HepG2 (cell line): ENCODE measurements around the gene COMMD7. TPM values are rescaled to one million over a fixed set of nuclear protein-coding genes. Genes with fewer than 3 reads are reported as not detected.
A peak's percentile ranks its signal among the peaks of the same experiment; 100 is the strongest.

Experiments used
- ATAC-seq: fragments of 200-7000 bp; cut with Tn5 transposase; 3 replicates; pipeline ENCODE4 v1.9.1; 2020; ENCODE audit warnings: mild to moderate bottlenecking, moderate library complexity
- BruUV-seq: library from RNA; stranded (reverse); fragments of 400-500 nt; replicated peaks from 2 replicates; lab custom pipeline; 2021; lab: Mats Ljungman, UMichigan
- CTCF ChIA-PET: fragments of 300-600 bp; formaldehyde crosslinking; extraction: SDS; loops from one replicate; lab custom pipeline; 2021; ENCODE audit warnings: low total read pairs, inconsistent platforms, low intra/inter-chr PET ratio; lab: Yijun Ruan, JAX
- POLR2A ChIA-PET: fragments of 350-600 bp; sonication (Branson Sonifier 250); formaldehyde crosslinking; loops from one replicate; lab custom pipeline; 2020; ENCODE audit warnings: antibody characterized with exemption, inconsistent platforms; lab: Yijun Ruan, JAX
- DNase-seq: peaks from one replicate; pipeline ENCODE4 v3.0.0-alpha.2; 2015; ENCODE audit warnings: low spot score
- FAIRE-seq: peaks from 3 replicates; lab custom pipeline; 2011; peaks lifted over from hg19 to GRCh38; lab: Jason Lieb, UNC
- H2AFZ ChIP-seq: one replicate; pipeline ENCODE4 v1.6.1; 2011; ENCODE audit warnings: low read length, inconsistent platforms
- H3K27ac ChIP-seq: fragments of 300-600 bp; 3 replicates; pipeline ENCODE4 v1.8.0; 2011; ENCODE audit warnings: mixed run types, mild to moderate bottlenecking, mixed read lengths, low read length, inconsistent platforms; ENCODE audit not compliant: insufficient read depth; ENCODE audit errors: extremely low read length
- H3K27me3 ChIP-seq, 2 experiments: fragments of 200-600 bp in 1 of 2; 2 replicates in 1 of 2; 3 replicates in 1 of 2; pipeline versions ENCODE4 v1.6.0 to v1.8.0; 2011; ENCODE audit warnings: low read length in 2 of 2, mild to moderate bottlenecking in 2 of 2, moderate library complexity in 2 of 2, inconsistent platforms in 1 of 2; ENCODE audit not compliant: insufficient read depth in 2 of 2, control insufficient read depth in 1 of 2
- H3K36me3 ChIP-seq, 2 experiments: fragments of 200-600 bp in 1 of 2; replicated peaks in 1 of 2; 2 replicates in 1 of 2; 3 replicates in 1 of 2; pipeline versions ENCODE4 v1.5.1 to v1.8.0; 2011; ENCODE audit warnings: low read length in 2 of 2, inconsistent platforms in 1 of 2; ENCODE audit not compliant: insufficient read depth in 2 of 2, control insufficient read depth in 1 of 2
- H3K4me1 ChIP-seq: 2 replicates; pipeline ENCODE4 v1.5.1; 2012; ENCODE audit warnings: low read length, inconsistent platforms; ENCODE audit not compliant: insufficient read depth
- H3K4me2 ChIP-seq: 2 replicates; pipeline ENCODE4 v1.6.0; 2011; ENCODE audit warnings: low read depth, low read length, inconsistent platforms
- H3K4me3 ChIP-seq, 3 experiments: fragments of 200-600 bp in 1 of 3; sonication (generic), shearing (Covaris generic) in 1 of 3; replicated peaks in 1 of 3; 2 replicates each; pipeline ENCODE4 v1.5.1; 2011 to 2016; ENCODE audit warnings: low read length in 3 of 3, inconsistent platforms in 2 of 3, low read depth in 2 of 3, mild to moderate bottlenecking in 2 of 3, control low read depth in 1 of 3, mixed read lengths in 1 of 3; ENCODE audit not compliant: insufficient read depth in 1 of 3
- H3K79me2 ChIP-seq: one replicate; pipeline ENCODE4 v1.6.1; 2011; ENCODE audit warnings: low read length, inconsistent platforms; ENCODE audit not compliant: insufficient read depth
- H3K9ac ChIP-seq: 2 replicates; pipeline ENCODE4 v1.6.0; 2011; ENCODE audit warnings: mild to moderate bottlenecking, low read depth, low read length, inconsistent platforms; ENCODE audit not compliant: insufficient read depth
- H3K9me3 ChIP-seq: 2 replicates; pipeline ENCODE4 v1.5.1; 2012; ENCODE audit warnings: mild to moderate bottlenecking, low read length
- H4K20me1 ChIP-seq: 2 replicates; pipeline ENCODE4 v1.6.0; 2011; ENCODE audit warnings: inconsistent platforms, mild to moderate bottlenecking, low read length, moderate library complexity; ENCODE audit not compliant: insufficient read depth
- ELF4 ChIP-seq: sonication (generic); formaldehyde crosslinking; IDR thresholded peaks from 2 replicates; pipeline ENCODE4 v1.5.0; 2020; ENCODE audit warnings: missing genetic modification reagents, mild to moderate bottlenecking, moderate library complexity, borderline replicate concordance
- HIVEP1 ChIP-seq: sonication (generic); formaldehyde crosslinking; IDR thresholded peaks from 2 replicates; pipeline ENCODE4 v1.4.0; 2020; ENCODE audit warnings: mild to moderate bottlenecking, missing genetic modification reagents
- JARID2 ChIP-seq: sonication (generic); formaldehyde crosslinking; IDR thresholded peaks from 2 replicates; pipeline ENCODE4 v1.8.1; 2023; ENCODE audit warnings: missing genetic modification reagents, inconsistent platforms; ENCODE audit not compliant: insufficient replicate concordance
- NR2F1 ChIP-seq, 2 experiments: fragments of 450-650 bp in 1 of 2; formaldehyde crosslinking in 1 of 2; IDR thresholded peaks; 2 replicates each; pipeline versions ENCODE4 v1.5.0 to v1.6.1; 2016 to 2020; ENCODE audit warnings: mild to moderate bottlenecking in 1 of 2, missing compliant biosample characterization in 1 of 2, missing genetic modification reagents in 1 of 2, moderate library complexity in 1 of 2
- PITX1 ChIP-seq: sonication (generic); formaldehyde crosslinking; IDR thresholded peaks from 2 replicates; pipeline ENCODE4 v1.5.1; 2020; ENCODE audit warnings: mild to moderate bottlenecking, missing genetic modification reagents
- SMC3 ChIP-seq: IDR thresholded peaks from 2 replicates; pipeline ENCODE4 v1.6.1; 2011; ENCODE audit warnings: low read length, improper control_type of control experiment
- ZFYVE20 ChIP-seq: sonication (generic); formaldehyde crosslinking; IDR thresholded peaks from 2 replicates; pipeline ENCODE4 v1.8.0; 2023; ENCODE audit warnings: low read depth, mild to moderate bottlenecking, moderate library complexity, missing genetic modification reagents, borderline replicate concordance
- ZMYM3 ChIP-seq: sonication (generic); formaldehyde crosslinking; IDR thresholded peaks from 2 replicates; pipeline ENCODE4 v1.5.1; 2020; ENCODE audit warnings: mild to moderate bottlenecking, missing genetic modification reagents
- ZNF34 ChIP-seq: sonication (generic); formaldehyde crosslinking; IDR thresholded peaks from 2 replicates; pipeline ENCODE4 v1.4.0; 2020; ENCODE audit warnings: mild to moderate bottlenecking, missing genetic modification reagents, borderline replicate concordance
- ZNF446 ChIP-seq: sonication (generic); formaldehyde crosslinking; IDR thresholded peaks from 2 replicates; pipeline ENCODE4 v1.5.0; 2020; ENCODE audit warnings: mild to moderate bottlenecking, missing genetic modification reagents
- ZNF501 ChIP-seq: sonication (generic); formaldehyde crosslinking; IDR thresholded peaks from 2 replicates; pipeline ENCODE4 v1.5.1; 2020; ENCODE audit warnings: mild to moderate bottlenecking, moderate library complexity, missing genetic modification reagents
- ZNF629 ChIP-seq: sonication (generic); formaldehyde crosslinking; conservative IDR thresholded peaks from 2 replicates; pipeline ENCODE4 v1.5.0; 2020; ENCODE audit warnings: missing genetic modification reagents
- ZNF768 ChIP-seq: sonication (generic); formaldehyde crosslinking; IDR thresholded peaks from 2 replicates; pipeline ENCODE4 v1.4.0; 2020; ENCODE audit warnings: missing genetic modification reagents
- WGBS: methylation state at CpG from one replicate; pipeline ENCODE4 v1.1.6; 2017; ENCODE audit warnings: low lambda C conversion rate; 5-methylcytosine and 5-hydroxymethylcytosine counted together
- in situ Hi-C: cut with HindIII; loops from 2 replicates; pipeline ENCODE4 v1.10.0; 2017; ENCODE audit warnings: low pct_unique_long_range_greater_than_20kb; ENCODE audit not compliant: extremely low pct_ligation_motif_present
- intact Hi-C: fragments of 100-400 bp; cut with micrococcal nuclease; formaldehyde crosslinking; loops from one replicate; pipeline ENCODE4 v1.10.0; 2022; ENCODE audit not compliant: unreplicated experiment
- polyA plus RNA-seq, 8 experiments: library from polyadenylated mRNA; depleted of rRNA in 3 of 8; stranded (reverse) in 7 of 8; unstranded in 1 of 8; fragments of >200 nt; fragmentation: Illumina TruSeq in 4 of 8; extraction: Trizol in 4 of 8; gene quantifications; 2 replicates each; pipeline versions ENCODE4 v1.2.1 to v1.2.3, GENCODE V29; 2011 to 2016; ENCODE audit warnings: low read depth in 4 of 8, missing spikeins in 1 of 8, mixed read lengths in 1 of 8; ENCODE audit not compliant: insufficient read depth in 1 of 8
- total RNA-seq, 5 experiments: library from RNA; depleted of rRNA; stranded (reverse); fragments of >200 nt; fragmentation: Illumina TruSeq; extraction: Trizol; gene quantifications; 2 replicates each; pipeline ENCODE4 v1.2.3, GENCODE V29; 2016; ENCODE audit warnings: low read depth in 1 of 5
- TF ChIP-seq, protein P1 (sequence below): sonication (generic); formaldehyde crosslinking; conservative IDR thresholded peaks from 2 replicates; pipeline ENCODE4 v1.8.1; 2023; ENCODE audit warnings: missing genetic modification reagents
- TF ChIP-seq, protein P2 (sequence below): sonication (generic); formaldehyde crosslinking; IDR thresholded peaks from 2 replicates; pipeline ENCODE4 v1.5.0; 2020; ENCODE audit warnings: missing genetic modification reagents
- TF ChIP-seq, protein P3 (sequence below): sonication (generic); formaldehyde crosslinking; IDR thresholded peaks from 2 replicates; pipeline ENCODE4 v1.5.0; 2020; ENCODE audit warnings: mild to moderate bottlenecking, missing genetic modification reagents, moderate library complexity
- TF ChIP-seq, protein P4 (sequence below): sonication (generic); formaldehyde crosslinking; IDR thresholded peaks from 2 replicates; pipeline ENCODE4 v1.8.0; 2022; ENCODE audit warnings: mild to moderate bottlenecking, missing genetic modification reagents, moderate library complexity

COMMD7 gene
- total and polyA plus RNA-seq, 2 of the 13 experiments (the other 11 are each of a cell fraction or from before 2014, with no cell fraction given): 42.1 to 53.3 TPM

DNA sequence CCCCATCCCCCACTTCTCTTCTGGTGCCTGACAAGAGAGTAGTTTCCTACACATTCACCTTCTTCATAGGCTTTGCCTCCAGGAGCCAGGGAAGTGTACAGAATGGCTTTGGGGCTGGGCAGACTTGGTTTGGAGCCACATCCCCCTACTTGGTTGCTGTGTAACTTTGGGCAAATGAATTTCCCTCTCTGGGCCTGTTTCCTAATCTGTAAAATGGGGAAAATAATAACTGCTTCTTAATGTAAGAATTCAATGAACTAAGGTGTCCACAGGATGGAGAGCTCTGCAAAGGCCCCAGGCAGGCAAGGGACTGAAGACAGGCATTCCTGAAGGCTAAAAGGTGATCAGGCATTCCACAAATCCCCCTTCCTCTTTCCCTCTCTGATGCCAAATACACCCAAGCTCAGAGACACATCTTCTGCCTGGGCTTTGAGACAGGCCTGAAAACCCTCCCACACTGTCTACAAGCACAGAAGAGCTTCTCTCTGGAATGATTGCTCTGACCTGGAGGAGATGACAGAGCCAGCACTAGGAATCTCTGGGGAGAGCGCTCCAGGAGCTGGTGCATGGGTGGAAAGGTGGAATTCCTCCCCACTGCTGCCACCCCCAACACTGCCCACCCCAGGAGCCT lies 62.6 kb downstream of the COMMD7 start:
- TF ChIP-seq ZFYVE20 (no peak), SMC3 (0 out of 2 replicates have a peak, but pooled peaks have one; percentile 5), NR2F1 (CRISPR knock-in tag; IDR thresholded peaks at IDR 0.05) (peak in 1 of 2 experiments; percentile 28; a peak in 1 of 4 replicates), ELF4 (CRISPR knock-in tag) (no peak), ZNF446 (CRISPR knock-in tag) (0 out of 2 replicates have a peak, but pooled peaks have one; percentile 18), ZMYM3 (CRISPR knock-in tag) (0 out of 2 replicates have a peak, but pooled peaks have one; percentile 28), ZNF629 (peak; percentile 58; the same call in 1 of the 2 replicates), ZNF768 (peak; percentile 84; the same call in 1 of the 2 replicates), ZNF34 (no peak), HIVEP1 (CRISPR knock-in tag) (0 out of 2 replicates have a peak, but pooled peaks have one; percentile 17), ZNF501 (CRISPR knock-in tag) (peak; percentile 7; the same call in 1 of the 2 replicates), JARID2 (CRISPR knock-in tag) (peak; percentile 8), PITX1 (CRISPR knock-in tag) (no peak)
- TF ChIP-seq, protein P1, sequence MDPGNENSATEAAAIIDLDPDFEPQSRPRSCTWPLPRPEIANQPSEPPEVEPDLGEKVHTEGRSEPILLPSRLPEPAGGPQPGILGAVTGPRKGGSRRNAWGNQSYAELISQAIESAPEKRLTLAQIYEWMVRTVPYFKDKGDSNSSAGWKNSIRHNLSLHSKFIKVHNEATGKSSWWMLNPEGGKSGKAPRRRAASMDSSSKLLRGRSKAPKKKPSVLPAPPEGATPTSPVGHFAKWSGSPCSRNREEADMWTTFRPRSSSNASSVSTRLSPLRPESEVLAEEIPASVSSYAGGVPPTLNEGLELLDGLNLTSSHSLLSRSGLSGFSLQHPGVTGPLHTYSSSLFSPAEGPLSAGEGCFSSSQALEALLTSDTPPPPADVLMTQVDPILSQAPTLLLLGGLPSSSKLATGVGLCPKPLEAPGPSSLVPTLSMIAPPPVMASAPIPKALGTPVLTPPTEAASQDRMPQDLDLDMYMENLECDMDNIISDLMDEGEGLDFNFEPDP (CRISPR knock-in tag): 0 out of 2 replicates have a peak, but pooled peaks have one; percentile 91
- TF ChIP-seq, protein P2, sequence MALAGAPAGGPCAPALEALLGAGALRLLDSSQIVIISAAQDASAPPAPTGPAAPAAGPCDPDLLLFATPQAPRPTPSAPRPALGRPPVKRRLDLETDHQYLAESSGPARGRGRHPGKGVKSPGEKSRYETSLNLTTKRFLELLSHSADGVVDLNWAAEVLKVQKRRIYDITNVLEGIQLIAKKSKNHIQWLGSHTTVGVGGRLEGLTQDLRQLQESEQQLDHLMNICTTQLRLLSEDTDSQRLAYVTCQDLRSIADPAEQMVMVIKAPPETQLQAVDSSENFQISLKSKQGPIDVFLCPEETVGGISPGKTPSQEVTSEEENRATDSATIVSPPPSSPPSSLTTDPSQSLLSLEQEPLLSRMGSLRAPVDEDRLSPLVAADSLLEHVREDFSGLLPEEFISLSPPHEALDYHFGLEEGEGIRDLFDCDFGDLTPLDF (CRISPR knock-in tag): no peak
- TF ChIP-seq, protein P3, sequence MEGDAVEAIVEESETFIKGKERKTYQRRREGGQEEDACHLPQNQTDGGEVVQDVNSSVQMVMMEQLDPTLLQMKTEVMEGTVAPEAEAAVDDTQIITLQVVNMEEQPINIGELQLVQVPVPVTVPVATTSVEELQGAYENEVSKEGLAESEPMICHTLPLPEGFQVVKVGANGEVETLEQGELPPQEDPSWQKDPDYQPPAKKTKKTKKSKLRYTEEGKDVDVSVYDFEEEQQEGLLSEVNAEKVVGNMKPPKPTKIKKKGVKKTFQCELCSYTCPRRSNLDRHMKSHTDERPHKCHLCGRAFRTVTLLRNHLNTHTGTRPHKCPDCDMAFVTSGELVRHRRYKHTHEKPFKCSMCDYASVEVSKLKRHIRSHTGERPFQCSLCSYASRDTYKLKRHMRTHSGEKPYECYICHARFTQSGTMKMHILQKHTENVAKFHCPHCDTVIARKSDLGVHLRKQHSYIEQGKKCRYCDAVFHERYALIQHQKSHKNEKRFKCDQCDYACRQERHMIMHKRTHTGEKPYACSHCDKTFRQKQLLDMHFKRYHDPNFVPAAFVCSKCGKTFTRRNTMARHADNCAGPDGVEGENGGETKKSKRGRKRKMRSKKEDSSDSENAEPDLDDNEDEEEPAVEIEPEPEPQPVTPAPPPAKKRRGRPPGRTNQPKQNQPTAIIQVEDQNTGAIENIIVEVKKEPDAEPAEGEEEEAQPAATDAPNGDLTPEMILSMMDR (CRISPR knock-in tag): 0 out of 2 replicates have a peak, but pooled peaks have one; percentile 10
- TF ChIP-seq, protein P4, sequence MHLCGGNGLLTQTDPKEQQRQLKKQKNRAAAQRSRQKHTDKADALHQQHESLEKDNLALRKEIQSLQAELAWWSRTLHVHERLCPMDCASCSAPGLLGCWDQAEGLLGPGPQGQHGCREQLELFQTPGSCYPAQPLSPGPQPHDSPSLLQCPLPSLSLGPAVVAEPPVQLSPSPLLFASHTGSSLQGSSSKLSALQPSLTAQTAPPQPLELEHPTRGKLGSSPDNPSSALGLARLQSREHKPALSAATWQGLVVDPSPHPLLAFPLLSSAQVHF (CRISPR knock-in tag): no peak
- TF ChIP-seq, all 625 proteins: peak for 11
- DNase-seq (no peak), ATAC-seq (peak; percentile 26), FAIRE-seq (no peak)
- Histone ChIP-seq H3K4me1 (peaks cover 89% of the 10 kb centered on the region), H3K27ac (peak overlapping the region; percentile 35), H3K9me3 (no peaks in the 10 kb centered on the region), H3K36me3 (no peaks in the 10 kb centered on the region), H2AFZ (no peak overlapping the region), H3K27me3 (no peaks in the 10 kb centered on the region), H3K4me2 (peak overlapping the region; percentile 87), H3K9ac (peak overlapping the region; percentile 61), H3K4me3 (peak overlapping the region in 2 of 3 experiments; percentile 23 to 71; a peak in 3 of 6 replicates), H3K79me2 (no peaks in the 10 kb centered on the region), H4K20me1 (no peaks in the 10 kb centered on the region)
- 43% methylated on average over 1 of the region's 1 CpG for WGBS
- in situ Hi-C loops (no loop called here), intact Hi-C loops (loop anchor here (2.0 kb wide), 1 partner anchor 38 kb away; no protein-coding TSS in a partner anchor)
- ChIA-PET CTCF (interaction anchor here (1.5 kb wide), 1 partner anchor 98 kb away, joined by 4 read pairs; no protein-coding TSS in a partner anchor), POLR2A (interaction anchor here (0.8 to 2.2 kb wide), 19 partner anchors 8 to 158 kb away, joined by 3 to 18 read pairs (median 4); partner anchors contain the start of genes C20orf203, COMMD7, DNMT3B and MAPRE1)
- no TSS peak for BruUV-seq
